ENCODE data around the gene SRP14.
"Not testable (repeated sequence)": the region's sequence is repeated elsewhere in the genome, so short reads cannot be mapped to it uniquely, and the experiment has no call there.

The SRP14 gene

GRCh38 chr15:40048926-40049475, 10.0 kb upstream of the SRP14 start:
- DNase-seq, result peak; percentile 74 to 88

DNA sequence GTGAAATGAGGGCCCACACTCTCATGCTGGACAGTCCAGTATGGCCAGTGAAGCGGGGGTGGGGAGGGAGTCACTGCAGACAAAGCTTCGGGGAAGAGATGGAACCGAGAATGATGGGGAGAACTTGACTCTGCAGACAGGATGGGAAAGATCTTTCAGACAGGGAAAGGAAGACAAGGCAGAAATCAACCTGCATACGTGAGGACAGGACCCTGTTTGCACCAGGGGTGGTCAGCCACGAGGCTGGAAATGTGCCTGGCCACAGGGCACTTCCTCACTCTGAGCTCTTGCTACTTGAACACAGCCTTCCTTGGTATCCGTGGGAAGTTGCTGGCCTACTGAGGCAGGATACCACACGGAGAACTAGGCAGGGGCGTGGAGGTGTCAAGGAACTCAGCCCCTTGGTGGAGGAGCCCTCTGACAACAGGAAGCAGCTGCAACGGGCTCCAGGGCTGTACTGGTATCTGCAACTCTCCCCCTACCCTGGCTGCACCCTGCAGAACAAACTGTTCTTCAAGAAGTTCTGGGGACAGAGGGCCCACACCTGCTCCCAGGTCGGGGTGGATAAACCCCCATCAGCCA, 9.3 kb upstream of the SRP14 start:
- DNase-seq, result peak; percentile 8 to 45

- DNase-seq, result peak; percentile 70 to 85
Measured at GRCh38 chr15:40047415-40048210, 8.6 kb upstream of the SRP14 start.

DNA sequence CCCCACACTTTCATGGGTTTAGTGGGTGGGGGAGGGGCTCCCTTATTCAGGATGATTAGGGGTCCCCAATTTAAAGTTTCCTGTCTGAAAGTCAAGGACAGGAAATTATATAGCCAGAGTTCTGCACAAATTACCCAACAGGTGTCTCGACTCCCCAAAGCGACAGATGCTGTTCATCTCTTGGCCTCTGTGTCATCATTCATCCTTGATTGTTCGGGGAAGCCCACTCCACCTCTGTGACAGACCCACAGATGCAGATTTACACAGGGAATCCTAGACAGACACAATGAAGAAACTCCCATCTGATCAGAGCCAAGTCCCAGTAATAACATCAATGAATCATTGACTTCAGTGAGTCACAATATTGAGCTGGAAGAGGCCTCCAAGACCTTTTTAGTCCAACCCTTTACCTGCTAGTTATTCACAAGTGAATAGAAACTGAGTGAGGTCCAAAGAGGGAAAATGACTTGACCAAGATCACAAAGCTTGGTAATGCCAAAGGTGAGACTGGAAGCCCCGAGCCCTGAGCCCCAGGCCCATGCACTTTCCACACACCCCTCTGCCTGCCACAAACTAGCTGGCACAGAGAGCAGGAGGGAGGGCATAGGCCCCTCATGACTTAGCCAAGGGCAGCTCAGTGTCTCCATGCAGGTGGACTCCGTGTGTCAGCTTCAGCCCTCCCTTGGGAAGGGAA, 7.9 kb upstream of the SRP14 start:
- peak; percentile 55 to 61 for DNase-seq

DNA sequence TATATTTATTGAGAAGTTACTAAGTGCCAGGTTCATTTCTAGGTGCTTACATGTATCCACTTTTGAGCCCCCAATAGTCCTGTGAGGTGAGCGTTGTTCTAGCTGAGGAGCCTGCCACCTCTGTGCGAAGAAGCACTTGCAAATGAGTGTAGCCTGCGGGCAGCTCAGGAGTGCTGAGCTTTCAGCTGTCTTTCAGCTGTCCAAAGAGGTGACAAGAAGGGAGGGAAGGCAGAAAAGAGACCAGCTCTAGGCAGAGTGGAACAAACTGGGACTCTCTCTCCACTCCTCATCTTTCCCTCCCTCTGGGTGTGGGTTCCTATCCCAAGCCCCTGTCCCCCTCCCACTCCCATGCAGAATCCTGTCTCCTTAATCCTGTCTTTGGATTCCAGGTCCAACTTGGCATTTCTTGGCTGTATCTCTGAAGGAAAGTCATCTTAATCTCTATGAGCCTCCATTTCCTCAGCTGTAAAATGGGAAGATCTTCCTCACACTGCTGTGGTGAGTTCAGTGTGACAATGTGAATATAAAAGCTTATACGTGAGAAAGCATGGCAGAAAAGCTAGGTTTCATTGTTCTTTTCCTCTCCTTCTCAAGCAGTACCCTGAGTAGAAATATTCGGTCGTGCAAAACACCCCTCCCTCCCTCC, 6.7 kb upstream of the SRP14 start:
- DNase-seq, result no peak

- DNase-seq, result peak; percentile 81 to 92
Measured at GRCh38 chr15:40044717-40045571, 6.0 kb upstream of the SRP14 start.

DNA sequence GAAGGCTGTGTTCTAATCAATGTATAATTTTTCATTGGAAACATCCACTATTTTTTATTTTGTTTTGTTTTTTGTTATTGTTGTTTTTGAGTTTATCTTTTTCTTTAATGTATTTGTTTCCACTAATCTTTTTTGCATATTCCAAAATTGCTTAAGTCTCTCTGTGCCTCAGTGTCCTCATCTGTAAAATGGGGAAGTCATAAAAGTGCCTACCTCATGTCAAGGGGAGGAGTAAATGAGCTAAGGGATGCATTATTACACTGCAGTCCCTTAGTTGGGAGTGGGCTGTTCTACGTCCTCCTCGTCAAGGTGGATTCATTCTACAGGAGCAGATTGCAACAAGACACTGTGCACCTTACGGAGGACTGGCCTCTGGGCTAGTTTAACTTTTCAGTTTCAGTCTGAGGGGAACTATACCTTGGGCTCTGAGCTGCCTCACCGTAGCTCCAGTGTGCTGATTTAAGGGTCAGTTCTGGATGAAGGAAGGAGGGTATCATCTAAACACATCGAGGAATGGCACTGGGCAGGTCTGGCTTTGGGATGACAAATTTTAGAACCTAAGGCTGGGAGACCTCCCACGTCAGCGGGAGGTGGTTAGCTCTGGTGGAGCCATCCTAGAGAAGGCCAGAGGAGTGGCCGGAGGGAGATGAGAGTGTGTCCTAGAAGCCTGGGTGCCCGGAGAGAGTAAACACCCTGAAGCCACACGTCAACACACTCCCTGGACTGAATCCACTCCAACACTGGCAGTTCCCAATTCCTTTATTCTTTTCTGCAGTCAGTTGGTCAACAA, 5.1 kb upstream of the SRP14 start:
- no peak for DNase-seq

DNA sequence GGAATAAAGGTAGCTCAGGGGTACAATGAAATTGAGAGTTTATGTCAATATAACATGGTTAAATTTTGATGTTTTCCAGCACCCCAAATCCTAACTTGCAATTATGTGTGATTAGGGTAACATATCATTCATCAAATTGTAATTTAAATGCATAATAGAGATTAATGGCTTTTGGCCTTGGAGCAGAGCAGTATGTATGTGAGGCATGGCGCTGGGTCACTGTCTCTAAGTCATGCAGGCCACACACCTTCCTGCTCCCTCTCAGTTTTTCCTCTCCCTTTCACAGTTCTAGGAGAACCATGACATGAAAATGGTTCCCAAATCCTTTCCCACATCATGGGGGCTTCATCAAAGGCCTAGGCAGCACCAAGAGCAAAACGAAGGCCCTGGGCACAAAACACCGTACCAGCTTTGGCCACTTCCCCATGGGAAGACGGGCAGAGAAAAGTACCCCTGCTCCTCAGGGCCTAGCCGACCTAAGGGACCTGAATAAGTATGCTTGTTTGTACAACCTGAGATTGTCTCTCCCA, 3.9 kb upstream of the SRP14 start:
- DNase-seq, result no peak

- no peak for DNase-seq
Measured at GRCh38 chr15:40040770-40041169, 1.8 kb upstream of the SRP14 start.

DNA sequence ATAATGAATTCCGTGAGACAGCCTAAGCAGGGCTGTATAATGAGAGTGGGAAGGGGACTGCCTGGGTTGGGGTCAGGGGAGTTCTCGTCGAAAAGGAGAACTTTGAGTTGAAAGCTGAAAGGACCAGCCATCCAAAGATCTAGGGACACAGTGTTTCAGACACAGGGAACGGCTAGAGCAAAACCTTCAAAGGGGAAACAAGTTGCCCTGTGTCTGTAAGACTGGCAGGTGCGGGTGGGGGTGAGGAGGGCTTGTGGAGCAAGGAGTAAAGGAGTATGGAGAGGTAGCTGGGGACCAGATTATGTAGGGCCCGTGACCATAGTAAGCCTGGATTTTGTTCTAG, 1.3 kb upstream of the SRP14 start:
- no peak for DNase-seq

DNA sequence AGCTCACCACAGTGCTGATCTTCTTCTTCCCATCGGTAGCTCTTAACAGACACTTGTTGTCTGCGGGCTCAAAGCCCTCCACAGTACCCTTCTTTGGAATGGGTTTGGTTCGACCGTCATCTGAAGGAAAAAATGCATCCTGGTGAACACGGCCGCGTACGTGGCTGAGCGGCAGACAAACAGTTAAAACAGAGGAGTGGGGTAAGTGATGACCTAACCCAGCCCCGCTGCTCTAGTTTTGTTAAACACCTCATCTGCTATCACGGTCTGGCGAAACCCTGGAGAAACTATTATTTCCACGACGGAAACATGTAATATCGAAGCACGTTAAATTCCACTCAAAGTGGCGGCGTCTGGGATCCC, 725 bp downstream of the SRP14 start:
- peak; percentile 29 to 32 for DNase-seq

GRCh38 chr15:40037721-40038120, 1.3 kb downstream of the SRP14 start:
- no peak for DNase-seq

- DNase-seq, result not testable (repeated sequence)
Measured at GRCh38 chr15:40035182-40035581, 3.8 kb downstream of the SRP14 start.

DNA sequence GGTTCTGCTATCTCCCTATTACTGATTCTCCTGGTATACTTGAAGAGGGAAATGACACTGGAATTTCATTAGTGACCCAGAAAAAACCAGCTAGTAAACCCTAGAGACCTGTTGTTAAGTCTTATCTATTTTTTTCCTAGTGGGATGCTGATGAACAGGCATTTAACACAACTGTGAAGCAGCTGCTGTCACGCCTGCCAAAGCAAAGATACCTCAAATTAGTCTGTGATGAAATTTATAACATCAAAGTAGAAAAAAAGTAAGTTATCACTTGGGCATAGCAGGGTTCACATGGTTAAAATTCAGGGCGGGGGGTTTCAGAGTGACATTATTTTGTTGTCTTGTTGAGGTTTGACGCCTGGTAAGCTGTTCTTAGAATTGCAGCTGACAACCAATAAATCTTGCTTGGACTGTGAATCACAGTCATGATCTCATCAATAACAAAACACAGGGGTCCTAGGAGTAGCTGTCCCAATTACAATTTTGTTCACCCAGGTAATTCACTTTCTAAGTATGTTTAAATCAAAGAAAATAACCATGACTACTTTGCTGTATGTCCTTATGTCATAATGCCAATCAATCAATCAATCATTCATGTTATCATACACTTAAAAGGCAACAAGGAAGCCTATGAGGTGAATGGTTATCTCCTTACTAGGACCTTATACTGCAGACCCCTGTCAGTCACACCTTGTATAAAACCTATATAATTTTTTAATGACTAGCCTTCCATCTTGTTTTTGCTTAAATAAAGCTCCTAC, 4.6 kb downstream of the SRP14 start:
- no peak for DNase-seq

DNA sequence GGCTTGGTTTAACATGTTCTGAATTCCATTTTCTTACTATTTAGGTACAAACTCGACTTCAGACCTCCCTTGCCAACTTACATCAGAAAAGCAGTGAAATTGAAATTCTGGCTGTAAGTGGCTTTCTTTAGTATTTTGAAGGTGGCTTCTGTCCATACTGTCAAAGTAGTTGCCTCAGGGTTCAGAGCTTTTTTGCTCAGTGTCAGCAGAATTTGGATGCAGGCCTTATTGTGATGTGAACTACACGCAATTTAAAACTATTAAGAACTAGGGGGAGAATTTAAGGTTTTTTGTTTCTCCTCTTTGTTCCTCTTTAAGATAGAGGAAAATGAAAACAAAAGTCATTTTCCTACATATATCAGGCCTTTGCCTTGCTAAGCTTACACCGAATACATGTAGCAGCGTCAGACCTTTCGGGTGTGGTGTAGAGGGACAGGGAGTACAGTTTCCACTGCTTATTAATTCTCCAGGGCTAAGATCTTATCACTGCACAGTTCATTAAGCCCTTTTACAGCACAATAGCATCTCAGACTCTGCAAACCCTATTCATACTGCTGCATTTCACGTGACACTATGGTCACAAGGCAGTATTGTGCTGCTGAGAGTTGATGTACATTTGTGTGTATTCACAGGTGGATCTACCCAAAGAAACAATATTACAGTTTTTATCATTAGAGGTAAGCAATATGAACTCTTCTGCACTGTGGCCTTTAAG, 6.7 kb downstream of the SRP14 start:
- no peak for DNase-seq

- DNase-seq, result no peak
Measured at GRCh38 chr15:40031300-40031699, 7.7 kb downstream of the SRP14 start.

DNA sequence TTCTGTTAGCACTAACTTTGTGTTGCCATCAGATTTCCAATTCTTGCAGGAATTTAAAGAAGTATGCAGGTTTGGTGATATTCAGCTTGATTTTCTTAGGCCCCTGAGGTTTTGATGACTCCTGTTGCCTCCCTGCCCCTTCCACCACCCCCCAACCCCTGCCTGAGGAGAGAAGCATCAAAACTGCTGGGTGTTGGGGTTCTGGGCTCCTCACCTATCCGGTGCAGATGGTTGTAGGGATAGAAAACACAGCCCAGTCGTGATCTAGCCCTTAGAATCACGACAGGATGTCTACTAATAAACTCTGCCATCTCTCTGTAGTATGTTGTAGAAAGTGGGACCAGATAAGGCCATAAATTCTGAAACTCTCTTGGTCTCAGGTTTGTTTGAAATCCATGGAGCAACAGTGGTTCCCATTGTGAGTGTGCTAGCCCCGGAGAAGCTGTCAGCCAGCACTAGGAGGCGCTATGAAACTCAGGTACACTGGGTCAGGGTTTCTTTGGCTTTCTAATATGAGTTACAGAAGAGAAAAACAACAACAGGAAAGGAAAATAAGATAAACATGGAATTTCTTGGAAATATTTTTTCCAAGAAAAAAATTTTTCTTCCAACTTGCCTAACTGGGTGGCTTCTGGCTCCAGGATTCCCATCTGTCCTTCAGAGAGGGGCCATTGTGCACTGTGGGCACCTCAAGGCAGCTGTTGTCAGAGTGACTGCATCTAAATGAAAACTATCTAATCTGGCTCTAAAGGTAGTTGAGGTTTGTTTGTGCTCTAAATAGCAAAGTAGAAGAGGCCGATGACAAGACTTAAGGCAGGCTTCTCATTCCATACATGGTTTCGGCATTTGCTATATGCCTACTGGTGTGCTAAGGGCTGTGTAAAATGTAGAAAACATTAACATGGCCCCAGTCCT, 8.7 kb downstream of the SRP14 start:
- peak in 1 of 2 donors; percentile 32 for DNase-seq

- DNase-seq, result no peak
Measured at GRCh38 chr15:40028853-40029252, 10.1 kb downstream of the SRP14 start.

DNA sequence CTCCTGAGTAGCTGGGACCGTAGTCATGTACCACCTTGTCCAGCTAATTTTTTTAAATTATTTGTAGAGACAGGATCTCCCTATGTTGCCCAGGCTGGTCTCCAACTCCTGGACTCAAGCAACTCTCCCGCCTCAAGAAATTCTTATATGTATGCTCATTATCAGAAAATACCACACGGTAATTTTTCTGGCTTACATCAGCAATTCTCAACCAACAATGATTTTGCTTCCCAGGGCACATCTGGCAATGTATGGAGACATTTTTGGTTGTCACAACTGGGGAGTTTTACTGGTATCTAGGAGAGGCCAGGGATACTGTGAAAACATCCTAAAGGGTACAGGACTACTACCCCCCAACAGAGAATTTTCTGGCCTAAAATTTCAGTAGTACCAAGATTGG, 10.8 kb downstream of the SRP14 start:
- DNase-seq, result no peak
